ENCODE results near the gene PTPRJ.

PTPRJ gene

DNA sequence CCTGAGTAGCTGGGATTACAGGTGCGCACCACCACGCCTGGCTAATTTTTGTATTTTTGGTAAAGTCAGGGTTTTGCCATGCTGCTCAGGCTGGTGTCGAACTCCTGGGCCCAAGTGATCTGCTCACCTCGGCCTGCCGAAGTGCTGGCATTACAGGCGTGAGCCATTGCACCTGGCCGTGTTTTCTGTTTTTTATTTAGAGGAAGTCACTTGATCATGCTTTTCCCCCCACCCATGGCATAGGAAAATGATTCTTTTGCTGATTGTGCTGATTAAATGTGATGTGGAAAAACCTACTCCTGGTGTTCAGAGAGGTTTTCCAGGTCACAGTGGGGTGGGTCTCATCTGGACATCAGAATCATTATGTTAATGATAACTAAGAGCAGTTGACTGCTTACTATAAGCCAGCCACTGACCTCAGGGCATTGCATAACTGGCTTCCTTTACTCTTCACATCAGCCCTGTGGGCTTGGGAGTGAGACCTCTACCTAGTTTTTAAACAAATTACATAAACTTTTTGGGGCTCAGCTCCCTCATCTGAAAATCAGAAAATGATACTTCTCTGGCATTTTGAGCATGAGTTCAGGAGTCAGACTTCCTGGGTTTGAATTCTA, 71.0 kb downstream of the PTPRJ start:
- Mint-ChIP-seq H3K27me3 (no peaks in the 10 kb centered on the region), H3K4me1 (ENCODE audit: low read depth in 2 of 2) (peaks cover 57 to 68% of the 10 kb centered on the region in 2 donors), H3K36me3 (ENCODE audit: insufficient read depth) (peaks cover 6% of the 10 kb centered on the region), H3K27ac (peak overlapping the region; percentile 33 to 91), H3K9me3 (no peaks in the 10 kb centered on the region), H3K4me3 (peak overlapping the region; percentile 8 to 41)
- DNase-seq (no peak), ATAC-seq (replicated peaks) (no peak)

GRCh38 chr11:48052183-48053044, 72.1 kb downstream of the PTPRJ start:
- DNase-seq (no peak), ATAC-seq (replicated peaks) (no peak)
- H3K4me1 Mint-ChIP-seq (ENCODE audit: low read depth in 2 of 2) = peaks cover 66 to 76% of the 10 kb centered on the region in 2 donors
- H3K9me3 Mint-ChIP-seq = no peaks in the 10 kb centered on the region
- H3K27me3 Mint-ChIP-seq = no peaks in the 10 kb centered on the region
- peak overlapping the region in 1 of 2 donors; percentile 21 for H3K4me3 Mint-ChIP-seq
- H3K27ac Mint-ChIP-seq = peak overlapping the region; percentile 33 to 41
- peaks cover 6% of the 10 kb centered on the region for H3K36me3 Mint-ChIP-seq (ENCODE audit: insufficient read depth)

- Mint-ChIP-seq H3K9me3 (no peaks in the 10 kb centered on the region), H3K27me3 (no peaks in the 10 kb centered on the region), H3K4me1 (ENCODE audit: low read depth in 2 of 2) (peaks cover 77 to 81% of the 10 kb centered on the region in 2 donors), H3K27ac (peak overlapping the region; percentile 80 to 84), H3K4me3 (peak overlapping the region; percentile 51 to 80), H3K36me3 (ENCODE audit: insufficient read depth) (peaks cover 11% of the 10 kb centered on the region)
- DNase-seq = no peak
- ATAC-seq (replicated peaks) = no peak
These were observed 74.6 kb downstream of the PTPRJ start for GRCh38 chr11:48054994-48055291.

DNA sequence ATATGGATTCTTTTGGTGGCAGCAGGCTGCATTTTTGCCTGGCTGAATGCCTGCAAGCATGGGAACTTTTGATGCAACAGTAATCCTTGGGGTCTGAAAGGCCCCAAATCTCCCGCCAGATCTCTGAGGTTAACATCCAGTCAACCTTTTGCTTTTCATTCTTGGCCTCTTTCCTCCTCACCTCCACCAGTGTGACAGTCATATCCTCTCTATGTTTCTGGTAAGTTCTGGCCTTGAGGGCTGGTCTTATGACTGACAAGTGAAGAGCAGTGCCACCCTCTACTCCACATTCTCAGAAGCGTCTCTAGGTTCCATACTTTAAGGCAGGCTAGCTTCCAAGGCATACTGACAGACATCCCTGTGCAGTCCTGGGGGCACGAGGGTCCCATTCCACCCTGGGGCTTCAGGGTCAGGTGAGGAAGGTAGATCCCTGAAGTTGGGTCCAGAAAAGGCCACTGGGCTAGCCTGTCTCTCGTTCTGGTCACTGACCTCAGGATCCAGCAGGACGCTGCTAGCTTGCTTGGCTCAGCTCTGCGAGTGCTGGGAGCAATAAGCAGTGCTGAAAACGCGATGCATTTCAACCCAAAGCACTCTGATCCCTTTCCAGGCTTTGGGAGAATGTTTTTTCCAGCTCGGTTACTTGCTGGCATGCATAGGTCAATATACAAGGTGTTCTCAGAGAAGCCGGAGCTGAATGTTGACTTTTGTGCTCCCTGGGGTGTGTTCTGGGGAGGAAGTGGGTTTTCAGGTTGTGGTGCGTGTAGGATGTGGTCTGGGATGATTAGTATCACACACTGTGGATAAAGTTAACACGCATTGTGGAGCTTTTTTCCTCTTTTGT, 75.2 kb downstream of the PTPRJ start:
- Mint-ChIP-seq H3K9me3 (no peaks in the 10 kb centered on the region), H3K4me3 (peak overlapping the region; percentile 76 to 80), H3K36me3 (ENCODE audit: insufficient read depth) (peaks cover 11% of the 10 kb centered on the region), H3K27ac (peak overlapping the region; percentile 80 to 83), H3K4me1 (ENCODE audit: low read depth in 2 of 2) (peaks cover 74 to 76% of the 10 kb centered on the region in 2 donors), H3K27me3 (no peaks in the 10 kb centered on the region)
- ATAC-seq (replicated peaks) (peak; percentile 82), DNase-seq (peak; percentile 41 to 54 (median 45))

DNA sequence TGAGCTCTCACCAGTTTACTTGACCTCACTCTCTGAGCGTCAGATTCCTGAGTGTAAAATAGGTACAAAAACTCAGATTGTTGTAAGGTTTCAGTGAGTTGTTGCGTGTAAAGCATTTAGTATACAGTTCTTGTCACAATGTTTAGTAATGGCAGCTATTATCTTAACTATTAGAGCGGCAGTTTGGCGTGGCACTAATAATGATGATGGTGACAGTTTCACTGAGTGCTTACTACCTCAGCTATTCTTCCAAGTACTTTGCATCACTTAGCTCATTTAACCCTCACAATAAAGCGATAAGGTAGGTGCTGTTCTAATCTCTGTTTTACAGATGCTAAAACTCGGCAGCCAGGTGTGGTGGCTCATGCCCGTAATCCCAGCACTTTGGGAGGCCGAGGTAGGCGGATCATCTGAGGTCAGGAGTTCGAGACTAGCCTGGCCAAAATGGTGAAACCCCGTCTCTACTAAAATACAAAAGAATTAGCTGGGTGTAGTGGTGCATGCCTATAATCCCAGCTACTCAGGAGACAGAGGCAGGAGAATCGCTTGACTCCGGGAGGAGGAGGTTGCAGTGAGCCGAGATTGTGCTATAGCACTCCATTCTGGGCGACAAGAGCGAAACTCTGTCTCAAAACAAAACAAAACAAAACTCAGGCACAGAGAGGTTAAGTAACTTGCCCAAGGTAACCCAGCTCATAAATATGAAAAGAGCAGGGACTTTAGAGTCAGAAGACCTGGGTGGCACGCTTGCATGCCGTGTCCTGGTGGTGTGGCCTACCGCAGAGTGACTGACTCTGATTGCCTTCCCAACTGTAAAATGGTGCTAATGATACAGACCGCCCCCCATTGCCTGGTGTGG, 76.2 kb downstream of the PTPRJ start:
- Mint-ChIP-seq H3K36me3 (ENCODE audit: insufficient read depth) (peaks cover 11% of the 10 kb centered on the region), H3K27ac (peak overlapping the region; percentile 83 to 86), H3K9me3 (no peaks in the 10 kb centered on the region), H3K4me1 (ENCODE audit: low read depth in 2 of 2) (peaks cover 71 to 73% of the 10 kb centered on the region in 2 donors), H3K27me3 (no peaks in the 10 kb centered on the region), H3K4me3 (peak overlapping the region; percentile 76 to 80)
- ATAC-seq (replicated peaks) = no peak
- no peak for DNase-seq

DNA sequence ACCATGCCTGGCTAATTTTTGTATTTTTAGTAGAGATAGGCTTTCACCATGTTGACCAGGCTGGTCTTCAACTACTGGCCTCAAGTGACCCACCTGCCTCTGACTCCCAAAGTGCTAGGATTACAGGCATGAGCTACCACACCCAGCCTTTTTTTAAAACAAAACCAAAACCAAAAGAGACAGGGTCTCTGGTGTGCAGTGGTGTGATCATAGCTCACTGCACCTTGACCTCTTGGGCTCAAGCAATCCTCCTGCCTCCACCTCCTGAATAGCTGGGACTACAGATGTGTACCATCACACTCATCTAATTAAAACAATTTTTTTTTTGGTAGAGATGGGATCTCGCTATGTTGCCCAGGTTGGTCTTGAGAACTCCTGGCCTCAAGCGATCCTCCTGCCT, 77.7 kb downstream of the PTPRJ start:
- H3K27ac Mint-ChIP-seq = peak overlapping the region; percentile 83 to 86
- no peak for DNase-seq
- peak overlapping the region; percentile 76 to 80 for H3K4me3 Mint-ChIP-seq
- ATAC-seq (replicated peaks) = no peak
- peaks cover 61 to 67% of the 10 kb centered on the region in 2 donors for H3K4me1 Mint-ChIP-seq (ENCODE audit: low read depth in 2 of 2)
- H3K9me3 Mint-ChIP-seq = no peaks in the 10 kb centered on the region
- H3K36me3 Mint-ChIP-seq (ENCODE audit: insufficient read depth) = peaks cover 11% of the 10 kb centered on the region
- no peaks in the 10 kb centered on the region for H3K27me3 Mint-ChIP-seq

- DNase-seq (no peak), ATAC-seq (replicated peaks) (no peak)
- H3K36me3 Mint-ChIP-seq (ENCODE audit: insufficient read depth) = peaks cover 15% of the 10 kb centered on the region
- no peaks in the 10 kb centered on the region for H3K27me3 Mint-ChIP-seq
- peak overlapping the region; percentile 83 to 86 for H3K27ac Mint-ChIP-seq
- H3K4me1 Mint-ChIP-seq (ENCODE audit: low read depth in 2 of 2) = peaks cover 66 to 71% of the 10 kb centered on the region in 2 donors
- H3K9me3 Mint-ChIP-seq = no peaks in the 10 kb centered on the region
- H3K4me3 Mint-ChIP-seq = peak overlapping the region; percentile 76 to 80
These were observed 78.4 kb downstream of the PTPRJ start for GRCh38 chr11:48058788-48059187.

DNA sequence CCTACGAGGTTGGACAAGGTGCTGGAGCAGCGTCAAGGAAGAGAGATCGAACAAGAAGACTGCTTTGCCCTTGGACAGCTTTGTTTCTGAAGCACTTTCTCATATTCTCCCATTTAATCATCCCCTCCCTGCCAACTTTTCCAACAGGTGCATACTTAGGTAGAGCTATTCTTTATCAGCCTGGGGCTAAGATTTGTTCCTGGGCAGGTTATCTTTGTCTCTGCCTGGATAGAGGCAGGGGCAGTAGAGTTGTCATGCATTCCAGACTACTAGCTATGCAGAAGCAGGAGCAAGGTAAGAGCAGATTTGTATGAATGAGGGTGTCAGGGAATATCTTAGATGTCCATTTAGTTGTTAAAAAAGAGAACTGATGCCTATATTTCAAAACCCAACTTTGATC, 82.3 kb downstream of the PTPRJ start:
- H3K27ac Mint-ChIP-seq = peak overlapping the region; percentile 20 to 58
- peaks cover 41 to 53% of the 10 kb centered on the region in 2 donors for H3K4me1 Mint-ChIP-seq (ENCODE audit: low read depth in 2 of 2)
- H3K36me3 Mint-ChIP-seq (ENCODE audit: insufficient read depth) = peaks cover 17% of the 10 kb centered on the region
- DNase-seq = no peak
- ATAC-seq (replicated peaks) = no peak
- H3K27me3 Mint-ChIP-seq = no peaks in the 10 kb centered on the region
- H3K9me3 Mint-ChIP-seq = no peaks in the 10 kb centered on the region
- H3K4me3 Mint-ChIP-seq = no peak overlapping the region

DNA sequence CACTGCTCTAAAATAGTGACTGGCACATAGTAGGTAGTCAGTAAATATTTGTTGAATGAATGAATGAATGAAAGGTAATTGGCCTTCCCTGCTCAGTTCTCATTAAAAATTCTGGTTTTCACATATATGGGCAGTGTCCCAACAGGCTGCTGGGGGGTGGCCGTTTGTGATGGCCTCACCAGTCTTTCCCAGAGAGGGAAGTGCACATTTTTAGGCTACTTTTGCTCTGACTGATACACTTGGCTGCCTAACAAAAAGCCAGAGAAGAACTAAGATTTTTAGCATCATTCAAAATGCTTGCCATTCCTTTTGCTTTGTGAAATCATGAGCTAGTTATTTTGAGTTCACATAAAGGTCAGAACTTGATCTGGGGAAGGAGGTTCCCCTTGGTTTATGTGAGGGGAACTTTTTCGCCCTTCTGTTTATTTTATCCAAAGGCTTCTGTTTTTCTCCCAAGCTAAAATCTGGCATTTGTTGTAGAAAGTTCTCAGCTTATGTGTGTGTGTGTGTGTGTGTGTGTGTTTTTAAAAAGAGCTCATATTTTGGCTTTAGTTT, 83.1 kb downstream of the PTPRJ start:
- Mint-ChIP-seq H3K27ac (peak overlapping the region in 1 of 2 donors; percentile 90), H3K36me3 (ENCODE audit: insufficient read depth) (peaks cover 17% of the 10 kb centered on the region), H3K9me3 (no peaks in the 10 kb centered on the region), H3K4me3 (no peak overlapping the region), H3K4me1 (ENCODE audit: low read depth in 2 of 2) (peaks cover 33 to 47% of the 10 kb centered on the region in 2 donors), H3K27me3 (no peaks in the 10 kb centered on the region)
- DNase-seq = no peak
- no peak for ATAC-seq (replicated peaks)

GRCh38 chr11:48064306-48064705, 83.9 kb downstream of the PTPRJ start:
- no peak for DNase-seq
- peak overlapping the region; percentile 55 to 93 for H3K27ac Mint-ChIP-seq
- H3K36me3 Mint-ChIP-seq (ENCODE audit: insufficient read depth) = peaks cover 20% of the 10 kb centered on the region
- no peak overlapping the region for H3K4me3 Mint-ChIP-seq
- H3K27me3 Mint-ChIP-seq = no peaks in the 10 kb centered on the region
- H3K4me1 Mint-ChIP-seq (ENCODE audit: low read depth in 2 of 2) = peaks cover 26 to 39% of the 10 kb centered on the region in 2 donors
- ATAC-seq (replicated peaks) = no peak
- H3K9me3 Mint-ChIP-seq = no peaks in the 10 kb centered on the region

DNA sequence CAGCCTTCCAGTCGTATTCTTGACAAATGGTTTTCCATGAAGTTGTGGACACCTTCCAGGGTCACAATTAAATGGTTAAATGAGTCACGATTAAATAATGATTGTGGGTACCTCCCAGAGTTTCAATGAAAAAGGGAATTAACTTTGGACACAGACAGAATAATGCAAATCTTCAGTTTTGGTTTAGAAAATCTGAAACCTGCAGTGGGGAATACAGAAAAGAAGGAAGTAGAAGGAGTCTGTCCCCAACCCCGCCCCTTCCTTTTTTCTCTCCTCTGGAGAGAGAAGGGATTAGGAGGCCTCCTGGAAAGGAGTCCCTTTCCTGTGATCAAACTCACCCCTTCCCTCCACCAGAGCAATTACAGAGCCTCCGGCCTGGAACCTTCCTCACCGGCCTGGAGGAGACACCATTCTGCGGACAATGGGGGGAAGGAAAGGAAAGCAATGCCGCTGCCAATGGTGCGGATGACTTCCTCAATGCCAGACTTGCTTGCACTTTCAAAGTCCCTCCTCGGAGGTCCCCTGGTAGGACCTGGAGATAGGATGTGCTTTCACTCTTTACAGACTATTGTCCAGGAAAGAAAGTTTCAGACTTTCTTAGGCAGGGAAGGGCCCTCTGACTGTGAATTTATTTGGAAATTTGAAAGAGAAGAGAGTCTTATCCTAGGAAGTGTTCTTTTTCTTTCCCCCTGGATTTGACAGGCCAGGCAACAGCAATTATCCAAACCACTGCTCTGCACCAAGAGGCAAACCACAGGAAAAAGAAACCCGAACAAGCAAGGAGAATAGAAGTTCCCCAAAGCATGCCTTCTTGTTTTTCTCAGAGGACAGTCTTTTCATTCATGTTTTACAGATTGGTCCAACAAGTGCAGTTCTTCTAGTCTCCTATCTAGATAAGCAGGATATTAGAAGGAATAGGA, 86.8 kb downstream of the PTPRJ start:
- Mint-ChIP-seq H3K9me3 (no peaks in the 10 kb centered on the region), H3K27ac (no peak overlapping the region), H3K4me1 (ENCODE audit: low read depth in 2 of 2) (peaks cover 14 to 33% of the 10 kb centered on the region in 2 donors), H3K4me3 (no peak overlapping the region), H3K36me3 (ENCODE audit: insufficient read depth) (peaks cover 30% of the 10 kb centered on the region), H3K27me3 (no peaks in the 10 kb centered on the region)
- DNase-seq (no peak), ATAC-seq (replicated peaks) (no peak)

Data from effector memory CD8-positive, alpha-beta T cell (primary cell).